HK-2 (cell line): ENCODE data around the gene ANKRD11.
"Not testable (repeated sequence)": the region's sequence is repeated elsewhere in the genome, so short reads cannot be mapped to it uniquely, and the experiment has no call there.

Experiments
- DNase-seq: peaks from one replicate; pipeline ENCODE4 v3.0.0-alpha.2; 2018; ENCODE audit not compliant: unreplicated experiment

Gene ANKRD11

DNA sequence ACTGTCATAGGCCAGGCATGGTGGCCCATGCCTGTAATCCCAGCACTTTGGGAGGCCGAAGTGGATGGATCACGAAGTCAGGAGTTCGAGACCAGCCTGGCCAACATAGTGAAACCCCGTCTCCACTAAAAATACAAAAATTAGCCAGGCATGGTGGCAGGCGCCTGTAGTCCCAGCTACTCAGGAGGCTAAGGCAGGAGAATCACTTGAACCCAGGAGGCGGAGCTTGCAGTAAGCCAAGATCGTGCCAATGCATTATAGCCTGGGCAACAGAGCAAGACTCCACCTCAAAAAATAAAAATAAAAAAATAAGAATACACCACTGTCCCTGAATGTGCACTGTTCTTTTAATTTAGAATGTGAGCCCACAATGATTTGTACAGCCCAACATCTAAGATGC is 61.8 kb downstream of the ANKRD11 start:
- DNase-seq: not testable (repeated sequence)

GRCh38 chr16:89426736-89427530 is 63.4 kb downstream of the ANKRD11 start:
- no peak for DNase-seq

DNA sequence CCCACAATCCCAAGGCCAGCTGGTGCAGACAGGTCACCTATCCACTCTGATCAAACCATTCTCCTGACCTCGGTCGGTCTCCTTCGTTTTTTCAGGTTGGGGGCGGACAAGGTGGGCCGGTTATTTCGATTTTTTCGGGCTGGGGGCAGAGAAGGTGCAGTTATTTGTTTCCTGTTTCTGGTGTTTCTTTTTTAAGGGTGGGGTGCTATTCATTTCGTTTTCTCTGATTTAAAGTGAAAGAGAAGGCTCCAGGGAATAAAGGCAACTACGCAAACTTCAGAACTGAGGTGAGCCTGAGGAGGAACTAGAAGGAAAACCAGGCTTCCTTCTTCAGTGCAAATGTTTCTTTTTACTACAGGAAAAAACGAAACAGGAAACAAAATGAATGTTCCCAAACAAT is 64.8 kb downstream of the ANKRD11 start:
- no peak for DNase-seq

GRCh38 chr16:89423681-89424260 is 66.6 kb downstream of the ANKRD11 start:
- no peak for DNase-seq

- DNase-seq: peak; percentile 78
Observed at GRCh38 chr16:89422905-89423630, 67.3 kb downstream of the ANKRD11 start.

- DNase-seq: no peak
Observed at GRCh38 chr16:89422527-89422904, 67.8 kb downstream of the ANKRD11 start.

GRCh38 chr16:89421300-89421699 is 69.1 kb downstream of the ANKRD11 start:
- DNase-seq: not testable (repeated sequence)

- DNase-seq: no peak
Observed at GRCh38 chr16:89420204-89420603, 70.2 kb downstream of the ANKRD11 start.

- DNase-seq: no peak
Observed at GRCh38 chr16:89418352-89418751, 72.0 kb downstream of the ANKRD11 start.

DNA sequence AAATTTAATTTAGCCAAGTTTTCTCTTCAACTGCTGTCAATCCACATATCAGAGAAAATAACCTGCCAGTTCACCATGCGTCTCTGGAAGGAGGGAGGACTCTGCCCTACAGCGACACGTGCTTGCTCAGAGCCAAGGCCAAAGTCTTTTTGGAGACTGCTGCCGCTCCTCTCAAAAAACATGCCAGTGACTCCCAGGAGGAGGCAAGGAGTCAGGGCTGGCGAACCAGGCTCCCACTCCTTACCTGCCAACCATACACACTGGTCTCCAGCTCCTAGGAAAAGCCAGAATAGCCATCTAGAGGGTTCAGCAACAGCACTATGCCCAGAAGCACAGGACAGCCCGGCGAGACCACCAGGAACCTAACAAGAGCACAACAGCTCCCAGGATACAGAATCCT is 73.0 kb downstream of the ANKRD11 start:
- no peak for DNase-seq

DNA sequence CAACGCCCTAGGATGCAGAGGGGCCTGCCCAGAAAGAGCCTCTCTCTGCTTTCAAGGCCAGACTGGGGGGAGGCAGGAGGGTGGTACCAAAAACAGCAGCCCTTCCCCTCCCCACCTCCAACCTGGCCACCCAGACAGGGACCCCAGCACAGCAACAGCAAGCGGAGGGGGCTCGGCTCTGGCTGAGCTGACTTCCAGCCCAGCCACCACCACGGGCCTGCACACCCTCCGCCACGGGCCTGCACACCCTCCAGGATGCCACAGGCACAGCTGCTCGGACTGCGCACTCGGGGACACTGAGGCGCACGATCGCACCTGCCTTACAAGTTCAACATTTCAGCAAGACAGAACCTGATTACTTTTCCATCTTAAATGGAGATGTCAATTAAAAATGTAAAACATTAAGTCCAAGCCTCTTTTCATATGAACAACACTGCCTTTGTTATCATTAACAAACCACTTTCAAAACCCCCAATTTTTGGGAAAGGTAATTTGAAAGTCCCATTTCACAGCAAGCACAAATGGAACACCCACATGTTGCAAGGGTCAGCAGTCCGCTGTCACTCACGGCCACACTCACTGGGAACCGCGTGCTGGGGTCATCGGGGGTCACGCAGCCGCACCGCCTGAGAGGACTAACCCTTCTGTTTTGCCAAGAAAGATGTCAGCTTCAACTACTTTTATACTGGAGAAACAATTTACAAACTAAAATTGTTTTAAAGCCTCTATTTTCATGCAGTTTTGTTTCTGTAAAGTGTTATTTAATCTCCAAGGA is 76.4 kb downstream of the ANKRD11 start:
- DNase-seq: no peak

DNA sequence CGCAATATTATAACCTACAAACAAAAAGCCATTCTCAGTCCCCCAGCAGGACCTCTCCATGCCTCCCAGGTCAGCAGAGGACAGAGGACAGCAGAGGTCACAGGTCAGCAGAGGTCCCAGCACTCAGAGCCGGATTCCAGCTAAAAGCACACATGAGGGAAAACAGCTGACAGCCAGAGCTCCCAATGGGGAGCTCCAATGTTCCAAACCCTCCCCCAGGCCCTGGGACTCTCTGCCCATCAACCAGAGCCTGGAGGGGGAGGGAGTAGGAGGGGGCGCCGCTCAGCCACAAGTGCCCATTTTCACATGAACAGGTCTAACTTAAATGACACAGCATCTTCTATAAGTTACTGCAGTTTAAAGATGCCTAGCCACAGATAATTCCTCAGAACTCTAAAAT is 77.5 kb downstream of the ANKRD11 start:
- DNase-seq: no peak

GRCh38 chr16:89411335-89411850 is 79.0 kb downstream of the ANKRD11 start:
- no peak for DNase-seq

DNA sequence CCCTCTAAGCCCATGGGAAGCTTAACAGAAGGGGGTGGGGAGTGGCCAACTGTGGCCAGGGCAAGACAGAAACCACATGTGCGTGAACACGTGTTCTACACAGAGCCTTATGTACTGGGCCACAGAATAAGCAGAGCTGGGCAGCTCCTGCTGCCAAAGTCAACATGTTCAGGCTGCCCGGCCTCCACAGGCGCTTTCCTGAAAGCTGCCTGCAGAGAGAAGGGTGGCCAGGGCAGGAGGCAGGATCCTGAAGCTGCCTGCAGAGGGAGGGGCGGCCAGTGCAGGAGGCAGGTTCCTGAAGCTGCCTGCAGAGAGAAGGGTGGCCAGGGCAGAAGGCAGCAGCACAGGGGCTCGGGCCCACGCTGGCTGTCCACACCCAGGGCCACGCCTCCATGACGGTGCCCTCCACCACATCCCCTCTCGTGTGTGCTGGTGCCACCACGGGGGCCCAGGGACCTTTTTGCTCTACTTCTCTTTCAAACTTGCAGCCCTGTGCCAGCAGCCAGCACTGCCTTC is 79.5 kb downstream of the ANKRD11 start:
- no peak for DNase-seq

DNA sequence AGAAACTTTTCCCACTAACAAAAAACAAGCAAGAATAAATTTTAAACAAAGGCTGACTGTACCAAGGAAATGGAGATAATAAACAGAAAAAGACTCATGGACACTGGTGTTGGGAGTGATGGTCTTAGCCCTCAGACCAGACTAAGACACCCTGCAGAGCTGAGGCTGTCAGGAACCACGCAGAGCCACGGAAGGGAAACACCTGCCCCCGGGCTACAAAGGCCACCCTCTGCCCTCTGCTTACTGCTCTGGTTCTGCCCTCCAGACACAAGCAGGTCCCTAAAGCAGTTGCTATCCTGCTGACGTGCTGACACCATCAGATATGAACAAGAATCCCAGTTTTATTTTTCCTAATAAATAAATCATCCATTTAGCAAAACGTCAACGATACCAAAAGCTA is 80.0 kb downstream of the ANKRD11 start:
- DNase-seq: no peak

DNA sequence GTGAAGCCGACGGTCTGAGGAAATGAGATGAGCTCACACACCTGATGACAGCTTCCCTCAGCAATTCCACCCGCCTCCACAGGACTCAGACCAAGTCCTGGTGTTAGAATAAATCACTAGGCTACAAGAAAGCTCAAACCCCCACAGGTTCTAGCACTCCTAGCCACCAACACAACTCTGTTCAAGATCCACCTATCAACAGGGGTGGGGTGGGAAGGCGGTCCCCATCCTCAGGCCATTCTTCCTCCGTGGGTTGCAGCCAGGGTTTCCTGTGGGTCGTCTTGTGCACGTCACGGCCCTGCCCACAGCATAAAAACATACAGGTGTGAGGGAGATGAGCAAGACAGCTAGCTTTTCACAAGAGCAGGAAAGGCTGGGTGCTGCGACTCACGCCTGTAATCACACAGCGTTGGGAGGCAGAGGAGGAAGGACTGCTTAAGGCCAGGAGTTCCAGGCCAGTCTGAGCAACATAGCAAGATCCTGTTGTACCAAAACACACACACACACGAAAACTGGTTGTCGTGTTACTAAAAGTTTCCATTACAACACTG is 81.1 kb downstream of the ANKRD11 start:
- DNase-seq: peak; percentile 29

DNA sequence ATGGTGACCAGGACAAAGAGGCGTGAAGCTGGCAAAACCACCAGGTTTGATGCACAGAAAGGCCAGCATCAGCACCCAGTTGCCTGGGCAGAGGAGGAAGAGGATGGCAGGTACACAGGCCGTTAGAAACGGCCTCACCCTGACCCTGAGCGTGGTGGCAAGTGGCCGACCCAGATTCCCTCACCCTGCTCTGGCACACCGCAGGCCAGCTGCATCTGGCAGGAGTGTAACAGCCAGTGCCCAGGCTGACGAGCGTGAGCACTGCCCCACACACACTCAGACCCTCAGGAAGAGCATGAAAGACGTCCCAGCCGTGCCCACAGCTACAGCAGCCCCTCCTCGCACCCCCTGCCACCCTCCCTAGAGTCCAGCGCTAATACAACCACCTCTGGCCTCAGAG is 82.0 kb downstream of the ANKRD11 start:
- DNase-seq: no peak

DNA sequence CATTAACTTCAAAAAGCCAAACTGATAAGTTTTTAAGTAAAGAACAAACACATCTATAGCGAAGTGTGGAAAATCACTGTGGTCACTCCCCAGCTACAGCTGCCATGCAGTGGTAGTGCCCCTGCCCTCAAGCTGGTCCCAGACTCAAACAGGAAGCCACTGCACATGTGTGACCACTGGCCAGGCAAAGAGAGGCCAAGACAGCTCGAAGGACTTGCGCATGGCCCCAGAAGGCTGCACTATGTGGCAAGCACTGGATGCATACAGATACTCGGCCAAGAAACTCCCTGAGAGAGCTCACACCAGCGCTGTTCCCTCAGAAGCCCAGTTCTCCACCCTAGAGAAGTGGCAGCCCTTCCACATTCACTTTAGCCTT is 82.4 kb downstream of the ANKRD11 start:
- DNase-seq: no peak

DNA sequence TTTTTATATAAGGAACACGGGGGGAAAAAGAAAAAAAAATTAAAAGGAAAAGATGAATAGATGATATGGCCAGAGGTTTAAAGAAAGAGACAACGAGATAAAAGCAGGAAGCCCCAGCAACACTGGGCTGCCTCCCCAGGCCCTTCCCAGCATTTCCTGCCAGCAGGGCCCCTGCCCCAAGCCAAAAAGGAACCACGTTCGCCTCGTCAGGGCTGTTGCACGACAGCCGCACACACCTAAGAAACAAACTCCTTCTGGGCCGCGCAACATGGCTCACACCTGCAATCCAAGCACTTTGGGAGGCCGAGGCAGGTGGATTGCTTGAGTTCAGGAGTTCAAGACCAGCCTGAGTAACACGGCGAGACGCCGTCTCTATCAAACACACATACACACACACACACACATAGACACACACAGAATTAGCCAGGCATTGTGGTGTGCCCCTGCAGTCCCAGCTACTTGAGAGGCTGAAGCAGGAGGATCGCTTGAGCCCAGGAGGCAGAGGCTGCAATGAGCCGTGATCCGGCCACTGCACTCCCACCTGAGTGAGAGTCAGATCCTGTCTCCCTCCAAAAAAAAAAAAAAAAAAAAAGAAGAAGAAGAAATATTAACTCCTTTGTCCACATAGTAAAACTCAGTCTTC is 83.0 kb downstream of the ANKRD11 start:
- no peak for DNase-seq

- DNase-seq: no peak
Observed at GRCh38 chr16:89406277-89406888, 84.0 kb downstream of the ANKRD11 start.

DNA sequence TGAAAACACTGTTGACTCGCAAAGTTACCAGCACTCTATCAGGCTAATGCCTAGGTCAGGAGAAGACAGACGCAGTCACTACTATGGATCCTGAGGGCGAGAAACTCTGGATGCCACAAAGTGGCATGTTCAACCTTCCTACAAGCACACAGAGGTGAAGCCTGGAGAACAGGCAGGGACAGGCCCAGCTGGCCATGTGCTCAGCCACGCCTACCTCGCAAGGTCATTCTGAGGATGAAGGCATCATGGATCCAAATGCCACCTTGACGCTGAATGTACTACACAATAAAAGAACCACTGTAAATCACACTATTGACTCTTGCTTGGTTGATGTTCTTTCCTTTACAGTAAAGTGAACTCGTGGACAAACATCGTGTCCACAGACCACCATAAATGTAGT is 85.8 kb downstream of the ANKRD11 start:
- DNase-seq: no peak
